IMR-90 (cell line): Measurements from ENCODE around the gene ANKRD33B. TPM values are rescaled to one million over a fixed set of nuclear protein-coding genes. Genes with fewer than 3 reads are reported as not detected.

Source experiments
- ATAC-seq: fragments of 200-7000 bp; cut with Tn5 transposase; 2 replicates; pipeline ENCODE4 v1.9.1; 2020; ENCODE audit warnings: low read depth, mild to moderate bottlenecking, moderate library complexity
- BruUV-seq: library from RNA; stranded (reverse); fragments of 400-500 nt; replicated peaks from 2 replicates; lab custom pipeline; 2021; lab: Mats Ljungman, UMichigan
- CTCF ChIA-PET: fragments of 300-600 bp; formaldehyde crosslinking; extraction: SDS; loops from one replicate; lab custom pipeline; 2021; ENCODE audit warnings: antibody characterized with exemption; lab: Yijun Ruan, JAX
- POLR2A ChIA-PET: fragments of 300-600 bp; sonication (Branson Sonifier 250); formaldehyde crosslinking; loops from one replicate; lab custom pipeline; 2022; ENCODE audit warnings: antibody characterized with exemption; ENCODE audit not compliant: unreplicated experiment; lab: Charles Lee
- DNase-seq: peaks from one replicate; pipeline ENCODE4 v3.0.0; 2013
- H2AFZ ChIP-seq: replicated peaks from 2 replicates; pipeline ENCODE3; 2013; ENCODE audit warnings: low read length, mild to moderate bottlenecking; ENCODE audit not compliant: poor library complexity
- H2AK5ac ChIP-seq: 2 replicates; pipeline ENCODE4 v1.6.1; 2013; ENCODE audit warnings: low read depth, low read length, inconsistent platforms
- H2AK9ac ChIP-seq: replicated peaks from 2 replicates; pipeline ENCODE3; 2013; ENCODE audit warnings: mild to moderate bottlenecking, low read depth, low read length, moderate library complexity; ENCODE audit not compliant: poor library complexity
- H2BK120ac ChIP-seq: 2 replicates; pipeline ENCODE4 v1.6.1; 2013; ENCODE audit warnings: low read depth, low read length, inconsistent platforms
- H2BK15ac ChIP-seq: 3 replicates; pipeline ENCODE4 v1.6.1; 2013; ENCODE audit warnings: low read depth, low read length, inconsistent platforms
- H2BK20ac ChIP-seq: 2 replicates; pipeline ENCODE4 v1.6.1; 2013; ENCODE audit warnings: low read depth, mild to moderate bottlenecking, inconsistent platforms, low read length, moderate library complexity
- H2BK5ac ChIP-seq: 2 replicates; pipeline ENCODE4 v1.6.1; 2013; ENCODE audit warnings: mild to moderate bottlenecking, low read depth, low read length, inconsistent platforms; ENCODE audit not compliant: poor library complexity, severe bottlenecking
- H3K14ac ChIP-seq: replicated peaks from 2 replicates; pipeline ENCODE4 v1.6.1; 2013; ENCODE audit warnings: low read depth, low read length, inconsistent platforms
- H3K18ac ChIP-seq: 2 replicates; pipeline ENCODE4 v1.6.1; 2013; ENCODE audit warnings: low read depth, low read length, control low read depth
- H3K23ac ChIP-seq: 2 replicates; pipeline ENCODE4 v1.6.1; 2013; ENCODE audit warnings: low read depth, low read length, inconsistent platforms
- H3K27ac ChIP-seq: 2 replicates; pipeline ENCODE4 v1.5.1; 2013; ENCODE audit warnings: mild to moderate bottlenecking, control low read depth, low read length; ENCODE audit not compliant: insufficient read depth
- H3K27me3 ChIP-seq: 2 replicates; pipeline ENCODE4 v1.6.1; 2013; ENCODE audit warnings: low read length; ENCODE audit not compliant: control insufficient read depth, insufficient read depth
- H3K36me3 ChIP-seq: 2 replicates; pipeline ENCODE4 v1.6.1; 2013; ENCODE audit warnings: low read length, mixed read lengths; ENCODE audit not compliant: control insufficient read depth, insufficient read depth
- H3K4ac ChIP-seq: 2 replicates; pipeline ENCODE4 v1.6.1; 2013; ENCODE audit warnings: low read depth, low read length, inconsistent platforms
- H3K4me1 ChIP-seq: 2 replicates; pipeline ENCODE4 v1.6.1; 2013; ENCODE audit warnings: low read length, mixed read lengths; ENCODE audit not compliant: control insufficient read depth, insufficient read depth
- H3K4me2 ChIP-seq: 2 replicates; pipeline ENCODE4 v1.6.1; 2013; ENCODE audit warnings: low read depth, mild to moderate bottlenecking, control low read depth, low read length, moderate library complexity
- H3K4me3 ChIP-seq: 2 replicates; pipeline ENCODE4 v1.5.1; 2013; ENCODE audit warnings: low read depth, mild to moderate bottlenecking, control low read depth, low read length, moderate library complexity; ENCODE audit not compliant: insufficient read depth
- H3K56ac ChIP-seq: 2 replicates; pipeline ENCODE4 v1.6.1; 2013; ENCODE audit warnings: low read length, inconsistent platforms; ENCODE audit not compliant: insufficient read depth; ENCODE audit errors: extremely low read depth
- H3K79me1 ChIP-seq, 2 experiments: 2 replicates each; pipeline ENCODE4 v1.6.1; 2013; ENCODE audit warnings: low read length in 2 of 2, inconsistent platforms in 1 of 2, low read depth in 1 of 2
- H3K9ac ChIP-seq: 2 replicates; pipeline ENCODE4 v1.6.1; 2013; ENCODE audit warnings: low read depth, low read length, control low read depth
- H3K9me1 ChIP-seq: 2 replicates; pipeline ENCODE4 v1.6.1; 2013; ENCODE audit warnings: low read length, inconsistent platforms; ENCODE audit not compliant: insufficient read depth
- H3K9me3 ChIP-seq: 2 replicates; pipeline ENCODE4 v1.6.1; 2013; ENCODE audit warnings: low read length; ENCODE audit not compliant: control insufficient read depth, insufficient read depth
- H4K20me1 ChIP-seq: 2 replicates; pipeline ENCODE4 v1.6.1; 2013; ENCODE audit warnings: low read length, inconsistent platforms; ENCODE audit not compliant: insufficient read depth
- H4K5ac ChIP-seq: 2 replicates; pipeline ENCODE4 v1.6.1; 2013; ENCODE audit warnings: mild to moderate bottlenecking, low read depth, low read length, control low read depth
- H4K8ac ChIP-seq, 2 experiments: 2 replicates each; pipeline ENCODE4 v1.6.1; 2013; ENCODE audit warnings: low read depth in 2 of 2, low read length in 2 of 2, control low read depth in 1 of 2, inconsistent platforms in 1 of 2
- H4K91ac ChIP-seq: 2 replicates; pipeline ENCODE4 v1.6.1; 2013; ENCODE audit warnings: low read depth, low read length, inconsistent platforms; ENCODE audit not compliant: insufficient read depth
- CEBPB ChIP-seq: IDR thresholded peaks from 2 replicates; pipeline ENCODE4 v1.6.1; 2012; ENCODE audit warnings: low read depth, low read length, improper control_type of control experiment
- FOS ChIP-seq: fragments of 150-350 bp; IDR thresholded peaks from 2 replicates; pipeline ENCODE4 v1.6.1; 2016; ENCODE audit warnings: low read depth, low read length
- MAFK ChIP-seq: IDR thresholded peaks from 2 replicates; pipeline ENCODE4 v1.6.1; 2012; ENCODE audit warnings: low read depth, low read length, improper control_type of control experiment
- POLR2A ChIP-seq: IDR thresholded peaks from 2 replicates; pipeline ENCODE4 v1.6.1; 2012; ENCODE audit warnings: mild to moderate bottlenecking, low read depth, low read length
- RCOR1 ChIP-seq: IDR thresholded peaks from 2 replicates; pipeline ENCODE4 v1.6.1; 2012; ENCODE audit warnings: mild to moderate bottlenecking, low read length, improper control_type of control experiment; ENCODE audit not compliant: insufficient replicate concordance
- RFX5 ChIP-seq: IDR thresholded peaks from 2 replicates; pipeline ENCODE4 v1.8.0; 2012; ENCODE audit warnings: low read depth, mild to moderate bottlenecking, low read length, moderate library complexity
- SMC3 ChIP-seq: fragments of 150-350 bp; IDR thresholded peaks from 2 replicates; pipeline ENCODE4 v1.6.1; 2016; ENCODE audit warnings: low read depth, mild to moderate bottlenecking, antibody characterized with exemption, low read length, moderate library complexity
- WGBS, 2 experiments: methylation state at CpG; one replicate each; pipeline versions ENCODE4 v1.1.5 to v1.1.7; 2013; ENCODE audit warnings: missing lambda C conversion rate in 2 of 2; ENCODE audit not compliant: insufficient read length in 1 of 2; ENCODE audit errors: extremely low coverage in 2 of 2; 5-methylcytosine and 5-hydroxymethylcytosine counted together
- dilution Hi-C: fragments of 300-500 bp; cut with HindIII; formaldehyde crosslinking; loops from one replicate; pipeline ENCODE4 v1.14.3; 2018; ENCODE audit warnings: low sequenced_read_pairs; ENCODE audit not compliant: unreplicated experiment
- in situ Hi-C: fragments of 300-500 bp; cut with MboI; formaldehyde crosslinking; loops from 3 replicates; pipeline ENCODE4 v1.14.3; 2019; ENCODE audit warnings: low sequenced_read_pairs, inconsistent platforms, mixed read lengths
- intact Hi-C: fragments of 100-400 bp; cut with micrococcal nuclease; formaldehyde crosslinking; loops from 2 replicates; pipeline ENCODE4 v1.10.0; 2022
- polyA plus RNA-seq, 3 experiments: library from polyadenylated mRNA; depleted of rRNA; stranded (reverse); fragments of >200 nt; gene quantifications; 2 replicates each; pipeline ENCODE4 v1.2.3, GENCODE V29; 2012; ENCODE audit warnings: low replicate concordance in 1 of 3
- total RNA-seq: library from RNA; depleted of rRNA; stranded (reverse); fragments of >200 nt; gene quantifications from 2 replicates; pipeline ENCODE4 v1.2.3, GENCODE V29; 2012
- TF ChIP-seq, protein P1 (sequence below): fragments of 150-350 bp; IDR thresholded peaks from 2 replicates; pipeline ENCODE4 v1.6.1; 2016; ENCODE audit warnings: low read depth, mild to moderate bottlenecking, low read length, moderate library complexity, borderline replicate concordance

The ANKRD33B gene
- total and polyA plus RNA-seq, 2 of the 4 experiments (the other 2 are of a cell fraction) = 2.5 to 3.3 TPM

- 80% methylated on average over 1 of the region's 3 CpGs; no CpG with 5 or more reads in 1 of the 2 experiments for WGBS, 2 experiments
- H2AK5ac ChIP-seq = no peak overlapping the region
- no peak overlapping the region for H2BK20ac ChIP-seq
- H3K9me3 ChIP-seq = no peaks in the 10 kb centered on the region
- H2BK120ac ChIP-seq = no peak overlapping the region; the same call in 1 of the 2 replicates
- DNase-seq (no peak), ATAC-seq (no peak)
- H3K4ac ChIP-seq = no peak overlapping the region
- H3K9me1 ChIP-seq = peaks cover 4% of the 10 kb centered on the region; the same call in 1 of the 2 replicates
- no peak overlapping the region for H2BK15ac ChIP-seq
- no peaks in the 10 kb centered on the region for H4K20me1 ChIP-seq
- no peaks in the 10 kb centered on the region for H3K79me1 ChIP-seq
- dilution Hi-C loops (no loop called here), in situ Hi-C loops (no loop called here), intact Hi-C loops (no loop called here)
- no peak overlapping the region for H3K14ac ChIP-seq
- H3K23ac ChIP-seq = no peak overlapping the region
- H2BK5ac ChIP-seq = no peak overlapping the region
- H3K9ac ChIP-seq = no peak overlapping the region
- CTCF ChIA-PET = no interaction called here
- H3K4me1 ChIP-seq = peaks cover 13% of the 10 kb centered on the region
- no TSS peak for BruUV-seq
- H3K4me2 ChIP-seq = no peak overlapping the region
- H2AK9ac ChIP-seq = no peak overlapping the region
- no peak overlapping the region for H3K4me3 ChIP-seq
- POLR2A ChIA-PET = no interaction called here
- TF ChIP-seq CEBPB (no peak), RFX5 (no peak), MAFK (no peak), SMC3 (no peak), POLR2A (no peak), RCOR1 (no peak), FOS (no peak)
- TF ChIP-seq, protein P1, sequence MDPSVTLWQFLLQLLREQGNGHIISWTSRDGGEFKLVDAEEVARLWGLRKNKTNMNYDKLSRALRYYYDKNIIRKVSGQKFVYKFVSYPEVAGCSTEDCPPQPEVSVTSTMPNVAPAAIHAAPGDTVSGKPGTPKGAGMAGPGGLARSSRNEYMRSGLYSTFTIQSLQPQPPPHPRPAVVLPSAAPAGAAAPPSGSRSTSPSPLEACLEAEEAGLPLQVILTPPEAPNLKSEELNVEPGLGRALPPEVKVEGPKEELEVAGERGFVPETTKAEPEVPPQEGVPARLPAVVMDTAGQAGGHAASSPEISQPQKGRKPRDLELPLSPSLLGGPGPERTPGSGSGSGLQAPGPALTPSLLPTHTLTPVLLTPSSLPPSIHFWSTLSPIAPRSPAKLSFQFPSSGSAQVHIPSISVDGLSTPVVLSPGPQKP = no peak
- H4K5ac ChIP-seq = no peak overlapping the region
- H3K27me3 ChIP-seq = no peaks in the 10 kb centered on the region
- no peak overlapping the region for H3K56ac ChIP-seq
- H3K18ac ChIP-seq = no peak overlapping the region
- H3K36me3 ChIP-seq = no peaks in the 10 kb centered on the region
- peak overlapping the region; percentile 74 for H2AFZ ChIP-seq
- H4K8ac ChIP-seq = no peak overlapping the region
- H3K27ac ChIP-seq = no peak overlapping the region
- H4K91ac ChIP-seq = no peak overlapping the region
These were observed 27.4 kb upstream of the ANKRD33B start for GRCh38 chr5:10536511-10536910.
